GM21717 (cell line): ENCODE results near the gene SEMA5B.

ENCODE experiments used
- ATAC-seq: cut with Tn5 transposase; IDR thresholded peaks from one replicate; pipeline ENCODE4 v1.9.1; 2021; ENCODE audit warnings: mild to moderate bottlenecking, moderate library complexity; ENCODE audit not compliant: unreplicated experiment

Gene SEMA5B

GRCh38 chr3:122975924-122976293 lies 51.7 kb downstream of the SEMA5B start:
- ATAC-seq: no peak

GRCh38 chr3:122975163-122975923 lies 52.2 kb downstream of the SEMA5B start:
- no peak for ATAC-seq

GRCh38 chr3:122974764-122975162 lies 52.8 kb downstream of the SEMA5B start:
- no peak for ATAC-seq

- ATAC-seq: no peak
Observed at GRCh38 chr3:122973893-122974615, 53.5 kb downstream of the SEMA5B start.

GRCh38 chr3:122972141-122972540 lies 55.4 kb downstream of the SEMA5B start:
- ATAC-seq: no peak

- no peak for ATAC-seq
Observed at GRCh38 chr3:122969585-122970469, 57.7 kb downstream of the SEMA5B start.

GRCh38 chr3:122967765-122968164 lies 59.8 kb downstream of the SEMA5B start:
- no peak for ATAC-seq

GRCh38 chr3:122967356-122967755 lies 60.2 kb downstream of the SEMA5B start:
- ATAC-seq: no peak

GRCh38 chr3:122966045-122966444 lies 61.5 kb downstream of the SEMA5B start:
- ATAC-seq: no peak

- ATAC-seq: no peak
Observed at GRCh38 chr3:122964811-122965210, 62.8 kb downstream of the SEMA5B start.

- ATAC-seq: no peak
Observed at GRCh38 chr3:122962149-122962548, 65.4 kb downstream of the SEMA5B start.

- no peak for ATAC-seq
Observed at GRCh38 chr3:122961146-122961545, 66.4 kb downstream of the SEMA5B start.

GRCh38 chr3:122960652-122961051 lies 66.9 kb downstream of the SEMA5B start:
- no peak for ATAC-seq

GRCh38 chr3:122959339-122959738 lies 68.2 kb downstream of the SEMA5B start:
- no peak for ATAC-seq

GRCh38 chr3:122957707-122958689 lies 69.6 kb downstream of the SEMA5B start:
- no peak for ATAC-seq

- ATAC-seq: no peak
Observed at GRCh38 chr3:122956693-122957455, 70.7 kb downstream of the SEMA5B start.

GRCh38 chr3:122955916-122956692 lies 71.5 kb downstream of the SEMA5B start:
- ATAC-seq: no peak

GRCh38 chr3:122952520-122952919 lies 75.0 kb downstream of the SEMA5B start:
- ATAC-seq: peak; percentile 69

- no peak for ATAC-seq
Observed at GRCh38 chr3:122948408-122948807, 79.2 kb downstream of the SEMA5B start.
